ENCODE results near the gene ACVRL1. TPM values are rescaled to one million over a fixed set of nuclear protein-coding genes. Genes with fewer than 3 reads are reported as not detected.

Gene ACVRL1
- total RNA-seq, 1 donor from 2014 or later = not detected

GRCh38 chr12:51866762-51867161, 40.5 kb upstream of the ACVRL1 start:
- peaks cover 58% of the 10 kb centered on the region for H3K4me1 Mint-ChIP-seq (ENCODE audit: unreplicated experiment)
- no peak for TF ChIP-seq CTCF (IDR thresholded peaks at IDR 0.05)

DNA sequence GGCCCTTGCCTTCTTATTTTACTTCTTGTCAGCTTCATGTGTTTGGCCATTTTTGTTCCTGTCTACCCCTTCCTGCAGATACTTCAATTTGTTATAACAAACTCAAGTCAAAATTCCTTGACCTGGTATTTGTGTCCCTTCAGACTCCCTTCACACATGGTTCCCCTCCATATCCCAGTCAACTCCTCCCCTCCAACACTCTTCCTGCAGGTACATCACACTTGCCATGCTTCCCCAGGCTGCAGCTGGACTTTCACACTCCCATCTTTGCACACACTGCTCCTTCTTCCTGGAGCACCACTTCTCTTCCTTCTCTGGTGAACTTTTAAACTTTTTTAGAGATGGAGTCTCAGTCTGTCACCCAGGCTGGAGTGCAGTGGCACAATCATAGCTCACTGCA, 39.9 kb upstream of the ACVRL1 start:
- Mint-ChIP-seq H3K36me3 (ENCODE audit: unreplicated experiment) (no peaks in the 10 kb centered on the region), H3K4me3 (ENCODE audit: unreplicated experiment) (no peak overlapping the region), H3K27ac (ENCODE audit: unreplicated experiment) (no peak overlapping the region), H3K9me3 (ENCODE audit: unreplicated experiment) (no peaks in the 10 kb centered on the region), H3K27me3 (ENCODE audit: unreplicated experiment) (peaks cover 5% of the 10 kb centered on the region), H3K4me1 (ENCODE audit: unreplicated experiment) (peaks cover 58% of the 10 kb centered on the region)
- no peak for DNase-seq (ENCODE audit: extremely low spot score, unreplicated experiment)
- no peak for TF ChIP-seq CTCF (IDR thresholded peaks at IDR 0.05)

More at GRCh38 chr12:51866762-51867161, 40.5 kb upstream of the ACVRL1 start:
- Mint-ChIP-seq H3K27me3 (ENCODE audit: unreplicated experiment) (peaks cover 9% of the 10 kb centered on the region), H3K9me3 (ENCODE audit: unreplicated experiment) (no peaks in the 10 kb centered on the region), H3K27ac (ENCODE audit: unreplicated experiment) (no peak overlapping the region), H3K36me3 (ENCODE audit: unreplicated experiment) (no peaks in the 10 kb centered on the region), H3K4me3 (ENCODE audit: unreplicated experiment) (no peak overlapping the region)
- no peak for DNase-seq (ENCODE audit: extremely low spot score, unreplicated experiment)

DNA sequence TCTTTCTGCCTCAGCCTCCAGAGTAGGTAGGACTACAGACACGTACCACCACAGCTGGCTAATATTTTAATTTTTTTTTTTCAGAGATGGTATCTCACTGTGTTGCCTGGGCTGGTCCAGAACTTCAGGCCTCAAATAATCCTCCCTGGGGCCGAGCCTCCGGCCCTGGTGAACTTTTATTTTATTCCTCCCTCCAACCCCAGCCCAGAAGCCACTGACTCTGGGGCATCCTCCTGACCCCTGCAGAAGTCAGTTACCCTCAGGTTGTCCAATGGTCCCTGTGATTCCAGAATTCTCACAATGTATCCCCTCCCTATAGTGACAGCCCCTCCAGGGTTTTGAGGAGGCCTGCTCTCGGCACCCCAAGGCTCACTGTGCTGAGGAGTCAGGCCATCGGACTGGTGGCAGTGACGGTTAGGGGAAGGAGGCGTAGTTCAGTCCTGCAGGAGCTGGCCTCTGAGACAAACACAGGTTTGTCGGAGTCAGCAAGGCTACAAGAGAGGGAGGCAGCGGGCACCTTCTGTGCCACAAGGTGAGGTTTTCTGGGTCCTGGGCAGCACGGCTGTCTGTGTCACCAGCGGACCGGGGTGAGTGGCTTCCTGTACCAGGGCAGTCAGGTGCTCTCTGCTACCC, 39.4 kb upstream of the ACVRL1 start:
- H3K27me3 Mint-ChIP-seq (ENCODE audit: unreplicated experiment) = peaks cover 5% of the 10 kb centered on the region
- H3K36me3 Mint-ChIP-seq (ENCODE audit: unreplicated experiment) = no peaks in the 10 kb centered on the region
- peaks cover 58% of the 10 kb centered on the region for H3K4me1 Mint-ChIP-seq (ENCODE audit: unreplicated experiment)
- no peak for DNase-seq (ENCODE audit: extremely low spot score, unreplicated experiment)
- H3K27ac Mint-ChIP-seq (ENCODE audit: unreplicated experiment) = no peak overlapping the region
- no peak for TF ChIP-seq CTCF (IDR thresholded peaks at IDR 0.05)
- peak overlapping the region; percentile 47 for H3K4me3 Mint-ChIP-seq (ENCODE audit: unreplicated experiment)
- no peaks in the 10 kb centered on the region for H3K9me3 Mint-ChIP-seq (ENCODE audit: unreplicated experiment)

- Mint-ChIP-seq H3K9me3 (ENCODE audit: unreplicated experiment) (no peaks in the 10 kb centered on the region), H3K27ac (ENCODE audit: unreplicated experiment) (no peak overlapping the region), H3K36me3 (ENCODE audit: unreplicated experiment) (no peaks in the 10 kb centered on the region), H3K27me3 (ENCODE audit: unreplicated experiment) (peaks cover 5% of the 10 kb centered on the region), H3K4me1 (ENCODE audit: unreplicated experiment) (peaks cover 49% of the 10 kb centered on the region), H3K4me3 (ENCODE audit: unreplicated experiment) (peak overlapping the region; percentile 66)
- TF ChIP-seq CTCF (IDR thresholded peaks at IDR 0.05) = no peak
- no peak for DNase-seq (ENCODE audit: extremely low spot score, unreplicated experiment)
These were observed 38.3 kb upstream of the ACVRL1 start for GRCh38 chr12:51868821-51869495.

DNA sequence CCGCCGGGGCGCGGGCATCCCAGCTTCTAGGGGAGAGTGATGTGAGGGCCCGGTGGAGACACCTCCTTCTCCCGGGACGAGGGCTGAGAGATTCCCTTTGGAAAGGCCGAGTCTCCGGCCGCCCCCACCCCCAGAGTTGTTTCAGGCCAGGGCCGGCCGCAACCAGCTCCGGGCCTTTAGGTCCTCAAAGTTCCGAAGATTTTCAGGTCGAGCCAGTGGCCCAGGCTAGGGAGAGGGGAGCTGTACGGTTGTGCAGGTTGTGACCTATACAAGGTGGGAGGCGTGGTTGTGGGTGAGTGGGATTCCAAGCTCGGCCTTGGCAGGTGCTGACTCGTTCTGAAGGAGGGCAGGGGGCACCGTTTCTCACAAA, 37.8 kb upstream of the ACVRL1 start:
- Mint-ChIP-seq H3K4me1 (ENCODE audit: unreplicated experiment) (peaks cover 46% of the 10 kb centered on the region), H3K27me3 (ENCODE audit: unreplicated experiment) (peaks cover 5% of the 10 kb centered on the region)

More for the DNA sequence above, 37.8 kb upstream of the ACVRL1 start:
- DNase-seq (ENCODE audit: extremely low spot score, unreplicated experiment) = no peak
- no peak for TF ChIP-seq CTCF (IDR thresholded peaks at IDR 0.05)
- Mint-ChIP-seq H3K27ac (ENCODE audit: unreplicated experiment) (no peak overlapping the region), H3K36me3 (ENCODE audit: unreplicated experiment) (no peaks in the 10 kb centered on the region), H3K4me3 (ENCODE audit: unreplicated experiment) (peak overlapping the region; percentile 27), H3K9me3 (ENCODE audit: unreplicated experiment) (no peaks in the 10 kb centered on the region)

Measured in osteocyte (in vitro differentiated cells).